Measurements from ENCODE around the gene MLPH. TPM values are rescaled to one million over a fixed set of nuclear protein-coding genes. Genes with fewer than 3 reads are reported as not detected.

Gene MLPH
- total and polyA plus RNA-seq, 7 donors: 0.91 to 7.8 (median 2.4) TPM

DNA sequence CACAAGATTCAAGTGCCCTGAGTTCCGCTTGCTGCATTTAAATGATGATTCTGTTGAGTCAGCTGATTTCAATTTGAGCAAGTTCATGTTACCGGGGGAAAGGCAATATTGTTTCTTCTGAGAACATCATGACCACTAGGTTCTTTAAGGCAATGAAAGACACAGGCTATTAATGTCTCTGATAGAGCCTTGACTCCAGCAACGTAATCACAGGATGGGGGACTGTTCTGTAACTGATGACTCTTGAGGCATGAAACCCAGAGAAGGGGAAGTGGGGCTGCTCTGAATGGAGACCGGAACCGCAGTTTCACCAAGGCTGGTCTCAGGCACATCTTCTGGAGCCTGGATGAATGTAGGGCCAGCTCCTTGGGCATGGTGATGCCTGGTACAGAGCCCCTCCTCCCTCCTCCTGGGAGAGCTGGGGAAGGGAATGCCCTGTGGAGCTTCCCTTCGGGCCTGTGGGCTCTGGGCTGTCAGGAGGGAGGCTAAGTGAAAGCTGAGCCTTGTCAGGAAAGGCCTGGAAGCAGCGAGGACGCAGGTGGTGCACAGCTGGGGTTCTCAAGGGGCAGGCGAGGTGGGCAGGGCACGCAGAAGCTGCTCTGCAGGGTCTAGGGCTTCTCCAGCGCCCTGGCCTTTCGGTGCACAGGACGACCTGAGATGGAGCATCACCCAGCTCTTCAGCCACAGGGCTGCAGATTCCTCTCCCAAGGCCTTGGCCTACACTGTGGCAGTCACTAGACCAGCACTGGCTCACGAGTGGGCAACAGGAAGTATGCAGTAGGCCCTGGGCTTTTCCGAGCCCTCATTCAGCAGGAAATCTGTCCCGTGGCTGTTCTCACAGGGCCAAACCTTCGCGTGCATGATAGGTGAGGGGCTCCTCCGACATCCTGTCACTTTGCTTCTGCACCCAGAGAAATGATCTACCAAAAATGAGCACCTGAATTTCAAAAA lies 42.7 kb downstream of the MLPH start:
- TF ChIP-seq CTCF (IDR thresholded peaks at IDR 0.05): no peak
- H3K27me3 ChIP-seq (ENCODE audit: insufficient read depth in 3 of 3, low read length in 2 of 3): no peaks in the 10 kb centered on the region
- no peak for ATAC-seq
- no peak for DNase-seq
- H3K27ac ChIP-seq: no peak overlapping the region
- H3K4me3 ChIP-seq: no peak overlapping the region
- H3K9me3 ChIP-seq: no peaks in the 10 kb centered on the region
- intact Hi-C loops (cut with DNase I): no loop called here
- 83 to 88% (median 84%) methylated on average over 19 of the region's 19 CpGs for WGBS, 3 donors
- no peaks in the 10 kb centered on the region for H3K36me3 ChIP-seq (ENCODE audit: insufficient read depth in 1 of 2, low read depth in 1 of 2)
- no peaks in the 10 kb centered on the region for H3K4me1 ChIP-seq

GRCh38 chr2:237530472-237531433 lies 43.7 kb downstream of the MLPH start:
- no peak for TF ChIP-seq CTCF (IDR thresholded peaks at IDR 0.05)
- Histone ChIP-seq H3K27me3 (ENCODE audit: insufficient read depth in 3 of 3, low read length in 2 of 3) (no peaks in the 10 kb centered on the region), H3K27ac (no peak overlapping the region), H3K36me3 (ENCODE audit: insufficient read depth in 1 of 2, low read depth in 1 of 2) (no peaks in the 10 kb centered on the region), H3K4me1 (no peaks in the 10 kb centered on the region), H3K9me3 (no peaks in the 10 kb centered on the region), H3K4me3 (no peak overlapping the region)
- no peak for DNase-seq
- 86 to 91% (median 90%) methylated on average over 12 of the region's 12 CpGs for WGBS, 3 donors
- intact Hi-C loops (cut with DNase I): no loop called here
- no peak for ATAC-seq

GRCh38 chr2:237532160-237532559 lies 45.1 kb downstream of the MLPH start:
- Histone ChIP-seq H3K36me3 (ENCODE audit: insufficient read depth in 1 of 2, low read depth in 1 of 2) (no peaks in the 10 kb centered on the region), H3K27ac (no peak overlapping the region), H3K4me3 (no peak overlapping the region), H3K27me3 (ENCODE audit: insufficient read depth in 3 of 3, low read length in 2 of 3) (no peaks in the 10 kb centered on the region), H3K4me1 (no peaks in the 10 kb centered on the region), H3K9me3 (no peaks in the 10 kb centered on the region)
- WGBS, 3 donors: 70 to 76% (median 71%) methylated on average over 11 of the region's 11 CpGs
- intact Hi-C loops (cut with DNase I): no loop called here
- ATAC-seq (no peak), DNase-seq (no peak)
- TF ChIP-seq CTCF (IDR thresholded peaks at IDR 0.05): no peak

DNA sequence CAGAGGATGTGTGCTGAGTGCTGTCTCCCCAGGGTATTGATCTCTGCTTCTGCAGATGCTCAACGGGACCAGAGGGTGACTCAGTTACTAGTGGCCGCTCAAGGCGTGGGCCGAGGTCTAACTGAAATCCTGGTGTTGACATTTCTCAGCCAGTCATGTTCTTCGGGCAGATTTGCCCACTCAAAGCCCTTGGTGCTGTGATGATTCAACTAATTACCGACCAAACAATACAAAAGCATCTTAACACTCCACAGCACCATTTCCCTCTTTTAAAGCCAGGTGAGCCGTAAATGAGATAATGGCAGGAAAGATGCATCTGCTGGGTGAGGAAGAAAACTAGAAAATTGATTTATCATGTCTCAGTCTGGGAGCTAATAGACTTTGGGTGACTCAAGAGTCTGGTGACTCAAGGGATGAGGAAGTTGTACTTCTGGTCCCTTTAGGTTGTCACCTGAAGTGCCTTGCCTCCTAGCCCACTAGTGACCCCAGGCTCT lies 46.7 kb downstream of the MLPH start:
- no peak for TF ChIP-seq CTCF (IDR thresholded peaks at IDR 0.05)
- WGBS, 3 donors: 89 to 90% (median 90%) methylated on average over 7 of the region's 7 CpGs
- H3K27me3 ChIP-seq (ENCODE audit: insufficient read depth in 3 of 3, low read length in 2 of 3): no peaks in the 10 kb centered on the region
- no peak overlapping the region for H3K4me3 ChIP-seq
- no peak for DNase-seq
- no peaks in the 10 kb centered on the region for H3K9me3 ChIP-seq
- H3K4me1 ChIP-seq: no peaks in the 10 kb centered on the region
- intact Hi-C loops (cut with DNase I): no loop called here
- no peak for ATAC-seq
- H3K36me3 ChIP-seq (ENCODE audit: insufficient read depth in 1 of 2, low read depth in 1 of 2): no peaks in the 10 kb centered on the region
- H3K27ac ChIP-seq: no peak overlapping the region

Measured in psoas muscle (tissue), 8 donors.